ENCODE results near the gene EGR2.

GRCh38 chr10:62801871-62802270 is 14.3 kb downstream of the EGR2 start:
- TF ChIP-seq EZH2 (IDR thresholded peaks at IDR 0.05; ENCODE audit: insufficient read depth, poor library complexity, severe bottlenecking), result no peak
- TF ChIP-seq EZH2phosphoT487 (IDR thresholded peaks at IDR 0.05; ENCODE audit: insufficient read depth, low read depth), result no peak
